SK-N-SH (cell line): ENCODE results near the gene FLYWCH1. TPM values are rescaled to one million over a fixed set of nuclear protein-coding genes. Genes with fewer than 3 reads are reported as not detected.

Source experiments
- CTCF ChIA-PET: fragments of 300-600, 350-600 bp; formaldehyde crosslinking; extraction: SDS; loops from one replicate; lab custom pipeline; 2021; lab: Yijun Ruan, JAX
- POLR2A ChIA-PET: fragments of 350-600 bp; sonication (Branson Sonifier 250); formaldehyde crosslinking; extraction: SDS; loops from one replicate; lab custom pipeline; 2020; ENCODE audit warnings: antibody characterized with exemption, inconsistent platforms; lab: Yijun Ruan, JAX
- DNase-seq: peaks from one replicate; pipeline ENCODE4 v3.0.0; 2012
- H2AFZ ChIP-seq: fragments of 200-600 bp; sonication (generic); 2 replicates; pipeline ENCODE4 v1.8.1; 2016; ENCODE audit warnings: antibody characterized with exemption, mild to moderate bottlenecking, low read depth
- H3F3A ChIP-seq: fragments of 200-600 bp; sonication (generic); replicated peaks from 2 replicates; pipeline ENCODE3; 2016; ENCODE audit warnings: antibody characterized with exemption, mild to moderate bottlenecking; ENCODE audit not compliant: insufficient read depth
- H3K27ac ChIP-seq, 2 experiments: fragments of 200-500 bp in 1 of 2; fragments of 200-600 bp in 1 of 2; sonication (Bioruptor generic) in 1 of 2; sonication (generic), shearing (Covaris generic) in 1 of 2; 2 replicates each; pipeline versions ENCODE4 v1.5.1 to v1.6.1; 2014 to 2016; ENCODE audit warnings: low read depth in 2 of 2, inconsistent platforms in 1 of 2, low read length in 1 of 2, mild to moderate bottlenecking in 1 of 2, mixed read lengths in 1 of 2
- H3K27me3 ChIP-seq: fragments of 200-600 bp; sonication (generic), shearing (Covaris generic); 2 replicates; pipeline ENCODE4 v1.6.1; 2016; ENCODE audit warnings: mixed run types; ENCODE audit not compliant: insufficient read depth
- H3K36me3 ChIP-seq, 2 experiments: fragments of 200-500 bp in 1 of 2; fragments of 200-600 bp in 1 of 2; sonication (Bioruptor generic) in 1 of 2; sonication (generic) in 1 of 2; replicated peaks in 1 of 2; 2 replicates each; pipeline versions ENCODE3 to v1.5.1; 2014 to 2016; ENCODE audit warnings: low read length in 1 of 2, mild to moderate bottlenecking in 1 of 2; ENCODE audit not compliant: insufficient read depth in 2 of 2, control insufficient read depth in 1 of 2
- H3K4me1 ChIP-seq, 2 experiments: fragments of 200-500 bp in 1 of 2; fragments of 200-600 bp in 1 of 2; sonication (Bioruptor generic) in 1 of 2; sonication (generic), shearing (Covaris generic) in 1 of 2; 2 replicates each; pipeline versions ENCODE4 v1.5.1 to v1.6.1; 2014 to 2016; ENCODE audit warnings: low read depth in 1 of 2, low read length in 1 of 2, mixed run types in 1 of 2; ENCODE audit not compliant: insufficient read depth in 2 of 2, control insufficient read depth in 1 of 2
- H3K4me2 ChIP-seq: fragments of 200-600 bp; sonication (generic), shearing (Covaris generic); 2 replicates; pipeline ENCODE4 v1.6.1; 2017; ENCODE audit warnings: mixed run types
- H3K4me3 ChIP-seq, 2 experiments: fragments of 200-500 bp in 1 of 2; fragments of 200-600 bp in 1 of 2; sonication (Bioruptor generic) in 1 of 2; sonication (generic), shearing (Covaris generic) in 1 of 2; 2 replicates each; pipeline versions ENCODE4 v1.5.1 to v1.8.1; 2014 to 2016; ENCODE audit warnings: low read depth in 2 of 2, inconsistent platforms in 1 of 2, low read length in 1 of 2, mild to moderate bottlenecking in 1 of 2, mixed read lengths in 1 of 2, moderate library complexity in 1 of 2
- H3K79me2 ChIP-seq: fragments of 200-600 bp; sonication (generic); 2 replicates; pipeline ENCODE4 v1.8.1; 2017; ENCODE audit warnings: mild to moderate bottlenecking; ENCODE audit not compliant: insufficient read depth
- H3K9ac ChIP-seq: fragments of 200-600 bp; sonication (generic); 2 replicates; pipeline ENCODE4 v1.6.1; 2017; ENCODE audit warnings: mixed run types
- H3K9me2 ChIP-seq: fragments of 200-600 bp; sonication (generic); 2 replicates; pipeline ENCODE4 v1.6.1; 2017; ENCODE audit warnings: mixed run types
- H3K9me3 ChIP-seq: fragments of 200-600 bp; sonication (generic); 2 replicates; pipeline ENCODE4 v1.6.1; 2017; ENCODE audit warnings: mixed run types, mild to moderate bottlenecking, moderate library complexity
- H4K20me1 ChIP-seq: fragments of 200-600 bp; sonication (generic); 2 replicates; pipeline ENCODE4 v1.6.1; 2017; ENCODE audit warnings: mild to moderate bottlenecking, mixed run types; ENCODE audit not compliant: insufficient read depth
- CHD2 ChIP-seq: fragments of 150-350 bp; IDR thresholded peaks from 2 replicates; pipeline ENCODE4 v1.6.1; 2018; ENCODE audit warnings: low read length; ENCODE audit not compliant: partially characterized antibody
- EP300 ChIP-seq, 2 experiments: IDR thresholded peaks; 2 replicates each; pipeline versions ENCODE4 v1.4.0 to v1.6.1; 2012; ENCODE audit warnings: borderline replicate concordance in 1 of 2, low read depth in 1 of 2, low read length in 1 of 2
- EZH2phosphoT487 ChIP-seq: fragments of 200-600 bp; sonication (generic); IDR thresholded peaks from 2 replicates; pipeline ENCODE4 v1.6.1; 2017; ENCODE audit warnings: low read depth, mixed run types, mild to moderate bottlenecking, antibody characterized with exemption, moderate library complexity, borderline replicate concordance
- FOSL2 ChIP-seq: IDR thresholded peaks from 2 replicates; pipeline ENCODE4 v1.4.0; 2012; ENCODE audit warnings: low read depth, mild to moderate bottlenecking, moderate library complexity, borderline replicate concordance
- FOXM1 ChIP-seq: IDR thresholded peaks from 2 replicates; pipeline ENCODE4 v1.4.0; 2012; ENCODE audit warnings: low read depth, mild to moderate bottlenecking
- GABPA ChIP-seq: IDR thresholded peaks from 2 replicates; pipeline ENCODE4 v1.4.0; 2012; ENCODE audit warnings: low read depth, mild to moderate bottlenecking
- NFIC ChIP-seq: IDR thresholded peaks from 2 replicates; pipeline ENCODE4 v1.4.0; 2012; ENCODE audit warnings: borderline replicate concordance
- NRF1 ChIP-seq: IDR thresholded peaks from 2 replicates; pipeline ENCODE4 v1.6.1; 2012; ENCODE audit warnings: low read depth, mild to moderate bottlenecking, low read length
- RAD21 ChIP-seq: IDR thresholded peaks from 2 replicates; pipeline ENCODE4 v1.6.1; 2012; ENCODE audit warnings: mild to moderate bottlenecking, low read length
- RCOR1 ChIP-seq: fragments of 150-350 bp; IDR thresholded peaks from 2 replicates; pipeline ENCODE4 v1.6.1; 2017; ENCODE audit warnings: antibody characterized with exemption, low read length
- SIN3A ChIP-seq: IDR thresholded peaks from 2 replicates; pipeline ENCODE4 v1.6.1; 2012; ENCODE audit warnings: low read depth, mild to moderate bottlenecking, low read length, moderate library complexity, borderline replicate concordance
- SMC3 ChIP-seq: IDR thresholded peaks from 2 replicates; pipeline ENCODE4 v1.6.1; 2012; ENCODE audit warnings: low read depth, low read length, improper control_type of control experiment
- TAF1 ChIP-seq: IDR thresholded peaks from 2 replicates; pipeline ENCODE4 v1.6.1; 2012; ENCODE audit warnings: low read depth, mild to moderate bottlenecking, low read length, moderate library complexity, borderline replicate concordance
- TCF12 ChIP-seq: IDR thresholded peaks from 2 replicates; pipeline ENCODE4 v1.4.0; 2012
- TEAD4 ChIP-seq: IDR thresholded peaks from 2 replicates; pipeline ENCODE4 v1.4.0; 2012; ENCODE audit warnings: mild to moderate bottlenecking, borderline replicate concordance; ENCODE audit not compliant: insufficient read depth
- WGBS: methylation state at CpG from one replicate; pipeline ENCODE4 v1.1.6; 2017; ENCODE audit warnings: low lambda C conversion rate; 5-methylcytosine and 5-hydroxymethylcytosine counted together
- polyA plus RNA-seq, 3 experiments: library from polyadenylated mRNA; depleted of rRNA; stranded (reverse); fragments of >200 nt; gene quantifications; 2 replicates each; pipeline ENCODE4 v1.2.3, GENCODE V29; 2012
- TF ChIP-seq, protein P1 (sequence below): IDR thresholded peaks from 2 replicates; pipeline ENCODE4 v1.4.0; 2012; ENCODE audit warnings: low read depth, borderline replicate concordance
- TF ChIP-seq, protein P2 (sequence below): IDR thresholded peaks from 2 replicates; pipeline ENCODE4 v1.6.1; 2012; ENCODE audit warnings: mild to moderate bottlenecking, low read depth, low read length, moderate library complexity
- TF ChIP-seq, protein P3 (sequence below): IDR thresholded peaks from 2 replicates; pipeline ENCODE4 v1.4.0; 2012; ENCODE audit warnings: low read depth, borderline replicate concordance
- TF ChIP-seq, protein P4 (sequence below): fragments of 150-350 bp; IDR thresholded peaks from 2 replicates; pipeline ENCODE4 v1.6.1; 2017; ENCODE audit warnings: antibody characterized with exemption, low read length, low read depth, borderline replicate concordance

FLYWCH1 gene
- polyA plus RNA-seq, 1 of the 3 experiments (the other 2 are of a cell fraction): 30.1 TPM

DNA sequence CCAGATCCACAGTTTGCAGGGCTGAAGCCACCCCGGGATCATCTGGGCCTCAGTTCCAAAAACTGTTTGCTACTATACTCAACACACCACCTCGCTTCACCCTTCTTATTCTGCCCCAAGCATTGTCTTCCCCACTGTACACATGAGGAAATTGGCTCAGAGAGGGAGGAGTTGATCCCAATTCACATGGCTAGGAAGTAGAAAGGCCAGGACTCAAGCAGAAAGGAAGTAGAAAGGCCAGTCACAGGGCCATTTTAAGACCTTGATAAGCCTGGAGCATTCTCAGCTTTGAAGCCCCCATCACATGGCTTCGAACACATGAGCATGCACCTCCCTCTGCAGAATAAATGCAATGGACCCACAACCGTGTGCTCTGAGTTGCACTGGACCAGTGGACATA lies 46.1 kb upstream of the FLYWCH1 start:
- H3K27ac ChIP-seq: no peak overlapping the region
- TF ChIP-seq RCOR1 (no peak), GABPA (no peak), TAF1 (no peak), SMC3 (no peak), NFIC (no peak), NRF1 (no peak), EP300 (IDR thresholded peaks at IDR 0.05; ENCODE audit: borderline replicate concordance in 1 of 2, low read depth in 1 of 2, low read length in 1 of 2) (no peak), TEAD4 (no peak)
- TF ChIP-seq, protein P1, sequence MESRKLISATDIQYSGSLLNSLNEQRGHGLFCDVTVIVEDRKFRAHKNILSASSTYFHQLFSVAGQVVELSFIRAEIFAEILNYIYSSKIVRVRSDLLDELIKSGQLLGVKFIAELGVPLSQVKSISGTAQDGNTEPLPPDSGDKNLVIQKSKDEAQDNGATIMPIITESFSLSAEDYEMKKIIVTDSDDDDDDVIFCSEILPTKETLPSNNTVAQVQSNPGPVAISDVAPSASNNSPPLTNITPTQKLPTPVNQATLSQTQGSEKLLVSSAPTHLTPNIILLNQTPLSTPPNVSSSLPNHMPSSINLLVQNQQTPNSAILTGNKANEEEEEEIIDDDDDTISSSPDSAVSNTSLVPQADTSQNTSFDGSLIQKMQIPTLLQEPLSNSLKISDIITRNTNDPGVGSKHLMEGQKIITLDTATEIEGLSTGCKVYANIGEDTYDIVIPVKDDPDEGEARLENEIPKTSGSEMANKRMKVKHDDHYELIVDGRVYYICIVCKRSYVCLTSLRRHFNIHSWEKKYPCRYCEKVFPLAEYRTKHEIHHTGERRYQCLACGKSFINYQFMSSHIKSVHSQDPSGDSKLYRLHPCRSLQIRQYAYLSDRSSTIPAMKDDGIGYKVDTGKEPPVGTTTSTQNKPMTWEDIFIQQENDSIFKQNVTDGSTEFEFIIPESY: no peak
- no peak overlapping the region for H3K9ac ChIP-seq
- no peaks in the 10 kb centered on the region for H3K36me3 ChIP-seq
- POLR2A ChIA-PET: no interaction called here
- H3K4me1 ChIP-seq: peaks cover 4 to 5% of the 10 kb centered on the region in 2 experiments; a peak in 3 of 4 replicates
- CTCF ChIA-PET: interaction anchor here (10.9 kb wide), 1 partner anchor 27 kb away, joined by 144 read pairs; no protein-coding TSS in a partner anchor
- H3K9me2 ChIP-seq: no peaks in the 10 kb centered on the region
- no peaks in the 10 kb centered on the region for H3K9me3 ChIP-seq
- no peak overlapping the region for H3K4me3 ChIP-seq
- no peaks in the 10 kb centered on the region for H4K20me1 ChIP-seq
- H3K79me2 ChIP-seq: no peaks in the 10 kb centered on the region
- peaks cover 11% of the 10 kb centered on the region for H3F3A ChIP-seq
- no peaks in the 10 kb centered on the region for H3K27me3 ChIP-seq
- WGBS: 41% methylated on average over 4 of the region's 4 CpGs
- H2AFZ ChIP-seq: no peak overlapping the region
- DNase-seq: no peak
- no peak overlapping the region for H3K4me2 ChIP-seq

DNA sequence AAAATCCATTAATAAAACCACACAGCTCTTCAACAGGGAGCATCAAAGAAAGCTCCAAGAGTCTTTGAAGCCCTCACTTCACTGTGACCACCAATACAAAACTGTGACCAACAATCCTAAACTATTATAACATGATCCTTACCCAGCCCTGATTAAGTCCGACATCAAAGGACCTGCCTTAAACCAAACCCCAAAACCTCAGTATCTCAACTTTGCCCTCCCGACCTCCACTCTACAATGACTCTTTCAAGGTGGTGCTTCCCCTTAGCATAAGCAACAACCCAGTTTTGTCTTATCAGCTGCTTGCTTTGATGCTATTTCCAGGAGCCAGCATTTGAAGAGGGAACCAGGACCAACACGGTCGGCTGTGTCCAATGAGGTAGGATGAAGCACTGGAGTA lies 45.3 kb upstream of the FLYWCH1 start:
- Histone ChIP-seq H4K20me1 (no peaks in the 10 kb centered on the region), H3K36me3 (no peaks in the 10 kb centered on the region), H3K79me2 (no peaks in the 10 kb centered on the region), H3K9ac (no peak overlapping the region), H2AFZ (no peak overlapping the region), H3K9me2 (no peaks in the 10 kb centered on the region), H3K9me3 (no peaks in the 10 kb centered on the region), H3K4me3 (no peak overlapping the region), H3F3A (peaks cover 11% of the 10 kb centered on the region), H3K4me2 (no peak overlapping the region), H3K27ac (no peak overlapping the region), H3K4me1 (peaks cover 4 to 5% of the 10 kb centered on the region in 2 experiments; a peak in 3 of 4 replicates), H3K27me3 (no peaks in the 10 kb centered on the region)
- no peak for DNase-seq
- POLR2A ChIA-PET: no interaction called here
- 84% methylated on average over 3 of the region's 4 CpGs for WGBS
- CTCF ChIA-PET: interaction anchor here (0.7 to 10.9 kb wide), 2 partner anchors 12 to 27 kb away, joined by 3 to 144 read pairs; no protein-coding TSS in a partner anchor
- TF ChIP-seq, protein P2, sequence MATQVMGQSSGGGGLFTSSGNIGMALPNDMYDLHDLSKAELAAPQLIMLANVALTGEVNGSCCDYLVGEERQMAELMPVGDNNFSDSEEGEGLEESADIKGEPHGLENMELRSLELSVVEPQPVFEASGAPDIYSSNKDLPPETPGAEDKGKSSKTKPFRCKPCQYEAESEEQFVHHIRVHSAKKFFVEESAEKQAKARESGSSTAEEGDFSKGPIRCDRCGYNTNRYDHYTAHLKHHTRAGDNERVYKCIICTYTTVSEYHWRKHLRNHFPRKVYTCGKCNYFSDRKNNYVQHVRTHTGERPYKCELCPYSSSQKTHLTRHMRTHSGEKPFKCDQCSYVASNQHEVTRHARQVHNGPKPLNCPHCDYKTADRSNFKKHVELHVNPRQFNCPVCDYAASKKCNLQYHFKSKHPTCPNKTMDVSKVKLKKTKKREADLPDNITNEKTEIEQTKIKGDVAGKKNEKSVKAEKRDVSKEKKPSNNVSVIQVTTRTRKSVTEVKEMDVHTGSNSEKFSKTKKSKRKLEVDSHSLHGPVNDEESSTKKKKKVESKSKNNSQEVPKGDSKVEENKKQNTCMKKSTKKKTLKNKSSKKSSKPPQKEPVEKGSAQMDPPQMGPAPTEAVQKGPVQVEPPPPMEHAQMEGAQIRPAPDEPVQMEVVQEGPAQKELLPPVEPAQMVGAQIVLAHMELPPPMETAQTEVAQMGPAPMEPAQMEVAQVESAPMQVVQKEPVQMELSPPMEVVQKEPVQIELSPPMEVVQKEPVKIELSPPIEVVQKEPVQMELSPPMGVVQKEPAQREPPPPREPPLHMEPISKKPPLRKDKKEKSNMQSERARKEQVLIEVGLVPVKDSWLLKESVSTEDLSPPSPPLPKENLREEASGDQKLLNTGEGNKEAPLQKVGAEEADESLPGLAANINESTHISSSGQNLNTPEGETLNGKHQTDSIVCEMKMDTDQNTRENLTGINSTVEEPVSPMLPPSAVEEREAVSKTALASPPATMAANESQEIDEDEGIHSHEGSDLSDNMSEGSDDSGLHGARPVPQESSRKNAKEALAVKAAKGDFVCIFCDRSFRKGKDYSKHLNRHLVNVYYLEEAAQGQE: no peak
- TF ChIP-seq RCOR1 (no peak), NFIC (no peak), EZH2phosphoT487 (no peak), EP300 (IDR thresholded peaks at IDR 0.05; ENCODE audit: borderline replicate concordance in 1 of 2, low read depth in 1 of 2, low read length in 1 of 2) (no peak), RAD21 (no peak), SIN3A (no peak), FOSL2 (no peak), TCF12 (no peak), GABPA (no peak), FOXM1 (no peak), CHD2 (no peak), NRF1 (no peak)
- TF ChIP-seq, protein P3, sequence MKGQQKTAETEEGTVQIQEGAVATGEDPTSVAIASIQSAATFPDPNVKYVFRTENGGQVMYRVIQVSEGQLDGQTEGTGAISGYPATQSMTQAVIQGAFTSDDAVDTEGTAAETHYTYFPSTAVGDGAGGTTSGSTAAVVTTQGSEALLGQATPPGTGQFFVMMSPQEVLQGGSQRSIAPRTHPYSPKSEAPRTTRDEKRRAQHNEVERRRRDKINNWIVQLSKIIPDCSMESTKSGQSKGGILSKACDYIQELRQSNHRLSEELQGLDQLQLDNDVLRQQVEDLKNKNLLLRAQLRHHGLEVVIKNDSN: no peak
- TF ChIP-seq, protein P4, sequence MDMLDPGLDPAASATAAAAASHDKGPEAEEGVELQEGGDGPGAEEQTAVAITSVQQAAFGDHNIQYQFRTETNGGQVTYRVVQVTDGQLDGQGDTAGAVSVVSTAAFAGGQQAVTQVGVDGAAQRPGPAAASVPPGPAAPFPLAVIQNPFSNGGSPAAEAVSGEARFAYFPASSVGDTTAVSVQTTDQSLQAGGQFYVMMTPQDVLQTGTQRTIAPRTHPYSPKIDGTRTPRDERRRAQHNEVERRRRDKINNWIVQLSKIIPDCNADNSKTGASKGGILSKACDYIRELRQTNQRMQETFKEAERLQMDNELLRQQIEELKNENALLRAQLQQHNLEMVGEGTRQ: no peak
